GM13977 (cell line): Measurements from ENCODE around the gene TMEM72.

ENCODE experiments used
- DNase-seq: peaks from one replicate; pipeline ENCODE4 v3.0.0; 2012; ENCODE audit warnings: low spot score
- in situ Hi-C: fragments of 300-500 bp; cut with MboI; formaldehyde crosslinking; loops from one replicate; pipeline ENCODE4 v1.12.0; 2022; ENCODE audit warnings: low sequenced_read_pairs, low pct_unique_long_range_greater_than_20kb, mixed read lengths, inconsistent platforms; ENCODE audit not compliant: unreplicated experiment
- TF ChIP-seq, protein P1 (sequence below): IDR thresholded peaks from 2 replicates; pipeline ENCODE4 v1.5.1; 2012; ENCODE audit warnings: mild to moderate bottlenecking, control low read depth; ENCODE audit not compliant: insufficient read depth; ENCODE audit errors: extremely low read depth, missing control alignments

Gene TMEM72

DNA sequence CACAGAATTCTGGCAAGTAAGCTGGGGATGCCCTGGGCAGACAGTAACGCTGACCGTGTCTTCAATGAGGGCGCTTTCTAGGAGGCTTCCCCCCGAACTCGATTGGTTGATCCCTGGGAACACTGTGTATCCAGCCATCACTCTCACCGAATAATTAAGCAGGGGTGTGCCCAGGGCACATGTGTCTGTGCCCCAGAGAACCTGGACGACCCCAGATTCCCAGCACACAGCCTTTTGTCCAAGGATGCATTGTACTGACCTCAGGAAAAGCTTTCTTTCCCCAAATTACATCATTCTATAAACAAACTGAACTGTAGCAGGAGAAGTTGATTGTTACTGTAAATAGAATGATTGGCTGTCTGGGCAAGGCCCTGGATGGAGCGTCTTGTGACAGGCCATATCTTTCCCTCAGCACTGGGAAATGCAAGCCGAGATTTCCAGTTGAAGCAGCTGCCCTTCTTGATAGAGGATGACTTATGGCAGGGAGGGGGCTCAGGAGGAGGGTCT is 74.1 kb downstream of the TMEM72 start:
- in situ Hi-C loops = no loop called here
- DNase-seq = no peak
- TF ChIP-seq, protein P1, sequence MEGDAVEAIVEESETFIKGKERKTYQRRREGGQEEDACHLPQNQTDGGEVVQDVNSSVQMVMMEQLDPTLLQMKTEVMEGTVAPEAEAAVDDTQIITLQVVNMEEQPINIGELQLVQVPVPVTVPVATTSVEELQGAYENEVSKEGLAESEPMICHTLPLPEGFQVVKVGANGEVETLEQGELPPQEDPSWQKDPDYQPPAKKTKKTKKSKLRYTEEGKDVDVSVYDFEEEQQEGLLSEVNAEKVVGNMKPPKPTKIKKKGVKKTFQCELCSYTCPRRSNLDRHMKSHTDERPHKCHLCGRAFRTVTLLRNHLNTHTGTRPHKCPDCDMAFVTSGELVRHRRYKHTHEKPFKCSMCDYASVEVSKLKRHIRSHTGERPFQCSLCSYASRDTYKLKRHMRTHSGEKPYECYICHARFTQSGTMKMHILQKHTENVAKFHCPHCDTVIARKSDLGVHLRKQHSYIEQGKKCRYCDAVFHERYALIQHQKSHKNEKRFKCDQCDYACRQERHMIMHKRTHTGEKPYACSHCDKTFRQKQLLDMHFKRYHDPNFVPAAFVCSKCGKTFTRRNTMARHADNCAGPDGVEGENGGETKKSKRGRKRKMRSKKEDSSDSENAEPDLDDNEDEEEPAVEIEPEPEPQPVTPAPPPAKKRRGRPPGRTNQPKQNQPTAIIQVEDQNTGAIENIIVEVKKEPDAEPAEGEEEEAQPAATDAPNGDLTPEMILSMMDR = no peak

GRCh38 chr10:44986179-44986578 is 75.0 kb downstream of the TMEM72 start:
- in situ Hi-C loops = no loop called here
- no peak for DNase-seq
- TF ChIP-seq, protein P1 = no peak
